HG02588 (cell line): ENCODE data around the gene EVL.

Source experiments
- ATAC-seq: cut with Tn5 transposase; IDR thresholded peaks from one replicate; pipeline ENCODE4 v1.9.1; 2021; ENCODE audit warnings: mild to moderate bottlenecking, moderate library complexity; ENCODE audit not compliant: unreplicated experiment

The EVL gene

GRCh38 chr14:100080206-100080605 is 15.0 kb downstream of the EVL start:
- ATAC-seq = no peak

- no peak for ATAC-seq
These were observed 16.9 kb downstream of the EVL start for GRCh38 chr14:100081997-100082625.

GRCh38 chr14:100082723-100083122 is 17.5 kb downstream of the EVL start:
- no peak for ATAC-seq

GRCh38 chr14:100083706-100084105 is 18.5 kb downstream of the EVL start:
- no peak for ATAC-seq

GRCh38 chr14:100084591-100084990 is 19.4 kb downstream of the EVL start:
- ATAC-seq = no peak

- ATAC-seq = no peak
These were observed 20.2 kb downstream of the EVL start for GRCh38 chr14:100085462-100085861.

GRCh38 chr14:100086361-100086760 is 21.1 kb downstream of the EVL start:
- no peak for ATAC-seq

GRCh38 chr14:100088226-100088625 is 23.0 kb downstream of the EVL start:
- no peak for ATAC-seq

GRCh38 chr14:100091386-100091785 is 26.2 kb downstream of the EVL start:
- no peak for ATAC-seq

- no peak for ATAC-seq
These were observed 27.6 kb downstream of the EVL start for GRCh38 chr14:100092832-100093231.

GRCh38 chr14:100093319-100093718 is 28.1 kb downstream of the EVL start:
- no peak for ATAC-seq

- no peak for ATAC-seq
These were observed 31.4 kb downstream of the EVL start for GRCh38 chr14:100096656-100097055.

GRCh38 chr14:100098171-100098570 is 32.9 kb downstream of the EVL start:
- ATAC-seq = no peak

- ATAC-seq = no peak
These were observed 34.9 kb downstream of the EVL start for GRCh38 chr14:100100032-100100703.

- no peak for ATAC-seq
These were observed 37.0 kb downstream of the EVL start for GRCh38 chr14:100102156-100102785.

- ATAC-seq = no peak
These were observed 38.2 kb downstream of the EVL start for GRCh38 chr14:100103250-100104005.

- no peak for ATAC-seq
These were observed 38.8 kb downstream of the EVL start for GRCh38 chr14:100104006-100104352.

- ATAC-seq = no peak
These were observed 39.5 kb downstream of the EVL start for GRCh38 chr14:100104523-100105300.

- no peak for ATAC-seq
These were observed 40.3 kb downstream of the EVL start for GRCh38 chr14:100105357-100106169.
